Kidney glomerular epithelial cell (primary cell): ENCODE results near the gene VNN1.
"Not testable (repeated sequence)": the region's sequence is repeated elsewhere in the genome, so short reads cannot be mapped to it uniquely, and the experiment has no call there.

Experiments used
- DNase-seq: peaks from one replicate; lab custom pipeline; 2025; lab: John Stamatoyannopoulos, UW

The VNN1 gene

GRCh38 chr6:132669690-132670291, 44.1 kb downstream of the VNN1 start:
- peak; percentile 68 for DNase-seq

- DNase-seq = no peak
Measured at GRCh38 chr6:132666118-132666517, 47.7 kb downstream of the VNN1 start.

GRCh38 chr6:132664309-132665034, 49.4 kb downstream of the VNN1 start:
- no peak for DNase-seq

- no peak for DNase-seq
Measured at GRCh38 chr6:132663661-132664060, 50.2 kb downstream of the VNN1 start.

GRCh38 chr6:132661906-132662305, 51.9 kb downstream of the VNN1 start:
- DNase-seq = no peak

- DNase-seq = no peak
Measured at GRCh38 chr6:132659082-132659481, 54.8 kb downstream of the VNN1 start, which contains the start of gene TAAR1. TSS of gene TAAR1 (minus strand) at chr6:132659182. CDS start at chr6:132646003, 13,179 bp downstream.

GRCh38 chr6:132651062-132651461, 62.8 kb downstream of the VNN1 start:
- no peak for DNase-seq

- DNase-seq = peak; percentile 19
Measured at GRCh38 chr6:132650429-132650828, 63.4 kb downstream of the VNN1 start.

- no peak for DNase-seq
Measured at GRCh38 chr6:132648828-132649227, 65.0 kb downstream of the VNN1 start.

GRCh38 chr6:132648356-132648755, 65.5 kb downstream of the VNN1 start:
- no peak for DNase-seq

GRCh38 chr6:132643547-132643946, 70.3 kb downstream of the VNN1 start:
- no peak for DNase-seq

GRCh38 chr6:132637135-132637534, 76.7 kb downstream of the VNN1 start:
- DNase-seq = not testable (repeated sequence)

GRCh38 chr6:132635906-132636305, 77.9 kb downstream of the VNN1 start:
- DNase-seq = not testable (repeated sequence)

- not testable (repeated sequence) for DNase-seq
Measured at GRCh38 chr6:132635288-132635687, 78.6 kb downstream of the VNN1 start.

- no peak for DNase-seq
Measured at GRCh38 chr6:132634796-132635195, 79.1 kb downstream of the VNN1 start.

- no peak for DNase-seq
Measured at GRCh38 chr6:132633362-132633761, 80.5 kb downstream of the VNN1 start.
